Testis (tissue), 2 donors: ENCODE data around the gene KIAA0232.

Source experiments
- CTCF ChIP-seq, 3 experiments: fragments of 450-650 bp in 2 of 3; fragments of 200-600 bp in 1 of 3; sonication (generic) in 1 of 3; IDR thresholded peaks; one replicate each; pipeline ENCODE4 v1.5.1; 2016 to 2019; ENCODE audit warnings: antibody characterized with exemption in 3 of 3, mild to moderate bottlenecking in 2 of 3, moderate library complexity in 1 of 3
- POLR2A ChIP-seq: fragments of 450-650 bp; IDR thresholded peaks from one replicate; pipeline ENCODE4 v1.6.1; 2017; ENCODE audit warnings: antibody characterized with exemption, mild to moderate bottlenecking, moderate library complexity

- no peak for TF ChIP-seq CTCF (IDR thresholded peaks at IDR 0.05)
- no peak for TF ChIP-seq POLR2A
Measured at GRCh38 chr4:6802626-6803025, 20.1 kb downstream of the KIAA0232 start.
